Glomerular visceral epithelial cell (primary cell): ENCODE results near the gene TMEM109.
"Not testable (repeated sequence)": the region's sequence is repeated elsewhere in the genome, so short reads cannot be mapped to it uniquely, and the experiment has no call there.

Experiments
- DNase-seq: peaks from one replicate; pipeline ENCODE4 v3.0.0-alpha.2; 2016; ENCODE audit errors: extremely low spot score

Gene TMEM109

DNA sequence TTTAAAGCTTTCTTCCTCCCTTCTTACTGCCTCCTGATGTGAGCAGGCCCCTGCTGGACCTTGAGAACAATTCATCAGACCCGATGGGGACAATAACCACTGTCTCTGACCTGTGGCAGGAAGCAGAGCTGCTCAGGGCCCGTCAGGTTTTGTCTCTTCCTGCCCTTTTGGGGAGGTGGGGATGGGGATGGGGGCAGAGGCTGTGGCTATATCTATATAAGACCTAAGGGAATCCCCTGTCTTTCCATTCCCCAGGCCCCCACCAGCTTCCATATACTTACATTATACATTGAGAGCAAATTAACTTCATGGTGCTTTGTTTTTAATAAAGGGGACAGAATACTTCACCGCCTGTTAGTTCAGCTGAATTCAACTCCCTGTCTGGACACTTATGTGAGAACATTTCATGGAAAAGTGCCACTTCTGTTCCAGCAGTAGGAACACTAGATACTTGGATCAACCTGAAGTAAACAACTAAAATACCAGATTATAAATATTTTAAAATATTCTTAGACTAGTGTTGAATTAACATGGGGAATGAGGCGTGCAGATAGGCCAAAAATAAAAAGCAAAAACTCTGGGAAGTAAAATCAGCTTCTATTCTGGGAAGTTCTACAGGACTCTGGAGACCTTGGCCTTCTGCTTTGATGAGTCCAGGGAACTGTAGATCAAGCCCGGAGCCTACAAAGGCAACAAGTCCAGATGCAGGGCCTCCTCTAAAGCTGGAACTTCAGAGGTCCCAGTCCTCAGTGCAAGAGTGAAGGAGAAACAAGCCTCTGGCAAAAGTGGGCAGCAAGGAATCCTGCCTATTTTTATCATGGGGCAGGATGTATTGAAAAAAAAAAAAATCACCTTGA lies 35.5 kb upstream of the TMEM109 start:
- DNase-seq: no peak

DNA sequence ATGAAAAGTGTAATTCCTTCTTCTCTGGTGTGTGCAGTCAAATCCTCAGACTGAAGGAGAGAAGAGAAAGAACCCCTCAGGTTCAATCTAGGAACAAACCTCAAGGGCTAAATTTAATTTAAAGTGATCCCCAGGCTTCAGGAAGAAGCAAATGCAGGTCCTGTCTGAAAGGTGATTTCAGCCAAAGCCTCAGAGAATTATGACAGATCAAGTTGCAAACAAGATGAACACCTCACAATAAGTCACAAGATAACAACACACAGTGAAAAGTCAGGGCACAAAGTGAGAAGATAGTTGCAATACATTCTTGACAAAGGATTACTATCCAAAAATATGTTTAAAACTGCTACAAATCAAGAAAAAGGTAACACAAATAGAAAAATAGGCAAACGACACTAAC lies 34.9 kb upstream of the TMEM109 start:
- no peak for DNase-seq

- DNase-seq: no peak
These were observed 33.9 kb upstream of the TMEM109 start for GRCh38 chr11:60879971-60880588.

DNA sequence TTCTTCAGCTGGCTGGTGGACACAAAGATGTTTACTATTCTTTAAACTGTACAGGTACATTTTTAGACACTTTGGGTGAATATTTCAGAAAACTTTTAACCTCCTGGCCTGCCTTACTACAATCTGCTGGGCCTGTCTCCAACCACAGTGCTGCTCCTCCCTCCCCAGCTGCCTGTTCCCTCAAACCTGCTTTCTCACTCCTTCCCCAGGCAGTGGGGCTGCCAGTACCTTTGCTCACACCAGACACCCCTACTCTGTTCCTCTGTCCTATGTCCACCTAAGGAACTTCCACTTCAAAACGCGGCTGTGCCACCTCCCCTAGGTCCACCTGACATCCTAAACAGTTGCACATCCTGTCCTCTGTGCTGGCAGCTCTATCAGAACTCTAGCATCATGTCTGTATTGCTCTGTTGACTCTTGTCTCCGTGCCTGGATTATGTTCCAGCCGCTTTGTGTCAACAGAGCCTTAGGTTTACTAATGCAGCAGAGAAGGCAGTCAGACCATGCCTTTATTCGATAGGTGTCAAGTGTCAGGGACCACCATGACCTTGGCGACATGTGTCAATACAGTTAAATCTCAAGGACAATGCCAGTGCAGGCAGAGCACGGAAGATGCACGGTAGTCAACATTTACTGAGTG lies 33.2 kb upstream of the TMEM109 start:
- no peak for DNase-seq

GRCh38 chr11:60887556-60887955 lies 26.4 kb upstream of the TMEM109 start:
- peak; percentile 67 for DNase-seq

- DNase-seq: no peak
These were observed 24.1 kb upstream of the TMEM109 start for GRCh38 chr11:60889869-60890311.

DNA sequence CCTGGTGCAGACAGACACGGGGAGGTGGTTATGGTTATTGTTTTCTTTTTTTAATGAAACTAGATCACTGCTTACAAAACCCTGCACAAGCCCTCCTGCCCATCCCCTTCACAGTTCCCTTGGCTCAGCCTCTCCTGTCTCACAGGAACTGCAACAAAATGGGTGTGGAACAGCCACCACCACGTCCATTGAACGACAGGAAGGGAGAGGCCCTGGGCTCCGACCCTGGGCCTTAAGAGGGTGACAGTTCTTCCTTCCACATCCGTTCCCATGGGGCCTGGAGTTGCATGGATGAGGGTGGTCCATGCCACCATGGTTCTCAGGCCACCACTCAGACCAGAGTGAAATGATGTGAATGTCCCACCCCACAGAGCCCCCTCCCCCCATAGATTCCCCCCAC lies 23.3 kb upstream of the TMEM109 start:
- no peak for DNase-seq

- peak; percentile 46 for DNase-seq
These were observed 22.7 kb upstream of the TMEM109 start for GRCh38 chr11:60891103-60891741.

GRCh38 chr11:60895687-60896086 lies 18.3 kb upstream of the TMEM109 start:
- DNase-seq: no peak

- DNase-seq: no peak
These were observed 16.5 kb upstream of the TMEM109 start for GRCh38 chr11:60897496-60897895.

DNA sequence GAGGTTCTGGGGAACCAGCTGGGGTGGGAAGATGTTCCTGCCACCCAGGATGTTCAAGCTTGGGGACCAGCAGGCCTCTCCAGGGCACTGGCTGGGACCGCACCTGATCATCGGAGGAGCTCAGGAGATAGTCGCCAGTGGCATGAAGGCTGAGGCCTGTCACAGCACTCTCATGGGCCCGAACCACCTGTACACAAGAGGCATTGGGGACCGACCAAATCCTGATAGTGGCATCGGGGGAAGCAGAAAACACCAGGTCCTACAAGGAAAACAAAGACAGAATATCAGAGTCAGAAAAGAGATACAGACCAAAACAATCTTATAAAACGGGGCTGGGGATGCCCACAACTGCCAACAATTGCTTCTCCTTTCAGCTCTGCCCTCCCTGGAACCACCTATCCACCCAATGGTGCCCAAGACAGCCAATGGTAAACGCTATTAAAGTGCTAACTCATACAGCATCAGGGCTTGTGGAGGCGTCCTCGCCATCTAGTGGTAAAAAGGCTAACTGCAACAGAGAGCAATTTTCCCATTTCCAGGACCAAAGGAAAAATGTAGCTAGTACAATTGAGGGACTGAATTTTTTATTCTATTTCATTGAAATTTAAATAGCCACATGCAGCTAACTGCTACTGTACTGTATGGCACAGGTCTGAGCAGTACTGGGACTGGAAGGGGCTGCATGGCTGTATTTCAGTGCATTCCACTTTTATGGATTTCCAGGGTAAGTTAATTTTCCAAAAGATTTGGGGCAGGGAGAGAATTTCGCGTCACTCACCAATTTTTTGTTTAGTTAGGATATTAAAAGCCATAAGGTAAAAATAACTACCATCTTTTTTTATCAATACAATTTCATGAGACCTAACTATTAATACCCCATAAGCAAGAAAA lies 14.7 kb upstream of the TMEM109 start:
- peak; percentile 68 for DNase-seq

GRCh38 chr11:60899977-60900376 lies 14.0 kb upstream of the TMEM109 start:
- no peak for DNase-seq

DNA sequence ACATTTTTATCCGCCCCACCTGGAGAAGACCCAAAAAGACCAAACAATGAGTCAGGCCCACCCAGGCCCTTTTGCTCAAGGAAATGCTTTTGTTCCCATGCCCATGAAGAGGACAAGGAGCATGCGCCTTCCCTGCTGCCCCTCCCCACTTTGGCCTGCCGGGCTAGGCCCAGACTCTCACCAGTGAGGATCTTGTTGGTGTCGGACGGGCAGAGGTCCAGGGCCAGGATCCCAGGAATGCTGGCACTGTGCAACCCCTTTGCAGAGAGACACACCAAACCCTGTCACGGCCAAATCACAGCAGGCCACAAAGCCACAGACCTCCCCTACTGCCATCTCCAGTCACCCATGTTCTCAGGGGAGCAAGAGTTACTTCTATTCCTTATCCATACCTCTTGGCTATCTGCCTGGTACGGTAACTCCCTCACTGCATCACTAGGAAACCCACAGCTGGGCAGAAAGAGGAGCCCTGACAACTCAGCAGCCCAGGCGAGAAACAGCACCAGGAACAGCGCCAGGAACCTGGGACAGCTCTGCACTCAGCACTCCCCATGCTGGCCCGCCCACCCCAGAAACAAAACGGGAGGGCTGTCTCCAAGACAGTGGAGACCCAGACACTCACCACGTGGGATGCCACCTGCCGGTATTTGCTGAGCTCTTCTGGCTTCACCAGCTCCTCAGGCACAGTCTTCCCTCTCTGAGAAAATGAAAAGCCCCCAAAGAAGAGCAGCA lies 13.1 kb upstream of the TMEM109 start:
- DNase-seq: no peak

DNA sequence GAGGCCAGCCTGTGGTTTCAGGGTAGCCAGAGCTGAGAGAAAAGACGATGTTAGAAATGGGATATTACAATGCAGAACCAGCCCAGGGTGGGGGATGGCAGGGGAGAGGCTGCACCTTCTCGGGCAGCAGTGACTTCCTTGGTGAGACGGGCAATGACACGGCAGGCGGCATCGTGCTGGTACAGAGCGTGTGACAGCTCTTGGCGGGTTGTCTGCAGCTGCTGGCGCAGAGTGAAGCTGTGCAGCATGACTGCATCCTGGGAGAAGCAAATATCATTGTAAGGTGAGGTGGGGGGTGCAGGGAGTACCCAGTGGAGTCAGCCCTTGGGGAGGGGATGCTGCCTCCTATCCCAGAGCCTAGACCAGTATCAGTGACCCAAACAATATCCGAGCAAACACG lies 11.3 kb upstream of the TMEM109 start:
- DNase-seq: no peak

DNA sequence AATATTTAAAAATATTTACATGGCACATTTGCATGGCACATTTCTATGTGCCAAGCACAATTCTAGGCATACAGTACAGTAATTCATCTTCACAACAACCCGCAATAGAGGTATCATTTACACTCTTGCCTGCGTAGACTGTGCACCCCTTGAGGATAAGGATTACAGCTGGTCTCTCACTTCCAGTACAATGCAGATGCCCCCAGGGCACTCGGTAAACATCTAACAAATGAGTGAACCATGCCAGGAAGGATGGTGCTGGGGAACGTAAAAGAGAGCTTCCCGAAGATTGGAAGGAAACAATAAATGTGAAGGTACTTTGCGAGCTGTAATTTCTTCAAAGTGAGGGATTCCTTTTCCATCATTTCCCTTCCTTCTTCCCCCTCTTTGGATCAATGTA lies 8.9 kb upstream of the TMEM109 start:
- DNase-seq: no peak

DNA sequence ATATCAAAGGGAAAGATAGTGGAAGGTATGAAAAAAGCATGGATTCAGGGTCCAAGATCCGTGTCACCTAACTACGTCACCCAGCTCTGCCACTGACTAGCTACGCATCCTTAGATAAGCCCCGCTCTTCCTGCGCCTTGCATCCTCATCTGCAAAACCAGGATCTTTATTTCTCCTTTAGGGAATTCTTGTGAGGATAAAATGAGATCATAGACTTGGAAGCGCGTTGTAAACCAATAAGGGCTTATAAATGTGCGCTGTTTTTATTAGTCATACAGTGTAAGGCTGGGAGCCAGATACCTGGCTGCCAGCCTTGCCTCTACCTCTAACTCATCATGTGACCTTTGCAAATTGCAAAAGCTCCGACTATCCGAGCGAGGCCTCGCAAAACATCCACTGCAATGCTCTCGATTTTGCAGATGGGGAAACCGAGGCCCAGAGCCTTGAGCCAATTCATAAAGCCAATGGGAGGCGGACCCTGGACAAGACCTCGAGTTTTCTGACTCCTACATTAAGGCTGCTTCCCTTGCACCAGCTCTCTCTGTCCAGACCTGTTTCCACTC lies 8.3 kb upstream of the TMEM109 start:
- DNase-seq: peak; percentile 39

DNA sequence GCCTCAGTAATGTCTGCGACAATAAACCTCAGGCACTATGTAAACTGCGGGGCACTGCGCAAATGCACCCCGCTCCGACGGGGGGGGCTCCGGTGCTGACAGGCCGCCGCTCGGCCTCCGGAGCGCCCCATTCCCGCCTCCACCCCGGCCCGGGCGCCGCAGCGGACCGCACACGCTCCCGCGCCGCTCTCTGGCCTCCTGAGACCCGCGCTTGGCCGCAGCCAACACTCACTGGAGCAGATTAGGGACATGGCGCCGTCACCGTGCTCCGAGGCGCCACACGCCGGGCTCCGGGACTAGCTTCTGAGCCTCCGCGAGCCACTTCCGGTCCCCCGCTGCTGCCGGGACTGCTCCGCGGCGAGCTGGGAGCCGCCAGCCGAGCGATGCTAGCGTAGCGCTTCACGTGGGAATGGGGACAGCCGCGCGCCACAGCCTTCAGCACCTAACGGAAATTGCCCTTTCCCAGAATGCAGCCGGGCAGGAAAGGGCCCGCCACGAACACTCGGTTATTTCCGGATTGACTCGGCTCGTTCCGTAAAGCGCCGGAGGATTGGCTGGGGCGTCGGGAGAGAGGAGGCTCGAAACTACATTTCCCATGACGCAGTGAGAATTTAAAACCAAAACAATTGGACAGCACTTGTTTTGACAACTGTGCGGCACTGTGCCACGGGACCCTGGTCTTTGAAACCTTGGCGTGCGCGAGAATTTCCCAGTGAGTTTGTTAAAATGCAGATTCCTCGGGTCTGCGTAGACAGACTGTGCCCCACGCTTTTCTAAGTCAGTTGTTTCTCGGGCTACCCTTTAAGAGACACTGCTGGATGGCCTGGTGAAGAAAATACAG lies 7.6 kb upstream of the TMEM109 start, which contains the start of gene PRPF19:
Gene PRPF19, minus strand, starts transcription at position 454 of the 841 bp plus-strand sequence. Its CDS starts 203 bp downstream, at position 251.
- DNase-seq: peak; percentile 95

GRCh38 chr11:60908803-60909202 lies 5.2 kb upstream of the TMEM109 start:
- no peak for DNase-seq

GRCh38 chr11:60909680-60910280 lies 4.2 kb upstream of the TMEM109 start:
- DNase-seq: not testable (repeated sequence)
